Suprapubic skin (tissue), 4 donors: ENCODE data around the gene HDLBP. TPM values are rescaled to one million over a fixed set of nuclear protein-coding genes. Genes with fewer than 3 reads are reported as not detected.

ENCODE experiments used
- DNase-seq, 2 donors: peaks; one replicate each; pipeline ENCODE4 v3.0.0-alpha.2; 2019; ENCODE audit warnings: low spot score in 2 of 2
- H3K27ac ChIP-seq: fragments of 200-600 bp; sonication (generic); one replicate; pipeline ENCODE4 v1.5.1; 2019
- H3K27me3 ChIP-seq: fragments of 200-600 bp; sonication (generic); one replicate; pipeline ENCODE4 v1.5.1; 2019
- H3K36me3 ChIP-seq: fragments of 200-600 bp; sonication (generic); one replicate; pipeline ENCODE4 v1.5.1; 2019
- H3K4me1 ChIP-seq: fragments of 200-600 bp; sonication (generic); one replicate; pipeline ENCODE4 v1.5.1; 2019
- H3K4me3 ChIP-seq: fragments of 200-600 bp; sonication (generic); one replicate; pipeline ENCODE4 v1.5.1; 2019; ENCODE audit warnings: mild to moderate bottlenecking
- H3K9me3 ChIP-seq: fragments of 200-600 bp; sonication (generic); one replicate; pipeline ENCODE4 v1.5.1; 2019
- EP300 ChIP-seq: sonication (generic); formaldehyde crosslinking; IDR thresholded peaks from one replicate; pipeline ENCODE4 v1.6.1; 2017; ENCODE audit warnings: antibody characterized with exemption
- POLR2A ChIP-seq, 2 donors: fragments of 450-650 bp; IDR thresholded peaks; one replicate each; pipeline ENCODE4 v1.6.1; 2017; ENCODE audit warnings: antibody characterized with exemption in 2 of 2, mild to moderate bottlenecking in 2 of 2, moderate library complexity in 2 of 2
- POLR2AphosphoS5 ChIP-seq, 3 donors: sonication (generic); formaldehyde crosslinking; IDR thresholded peaks; one replicate each; pipeline ENCODE4 v1.6.1; 2017; ENCODE audit warnings: antibody characterized with exemption in 3 of 3
- WGBS: methylation state at CpG from one replicate; pipeline ENCODE4 v1.1.5; 2018; 5-methylcytosine and 5-hydroxymethylcytosine counted together
- total RNA-seq, 4 donors: library from RNA; depleted of rRNA; stranded (reverse); fragments of >200 nt; gene quantifications; one replicate each; pipeline ENCODE4 v1.1.0, GENCODE V29; 2016
- TF ChIP-seq, protein P1 (sequence below), 2 donors: fragments of 200-600 bp in 1 of 2; fragments of 450-650 bp in 1 of 2; sonication (generic) in 1 of 2; IDR thresholded peaks; one replicate each; pipeline ENCODE4 v1.5.1; 2016 to 2019; ENCODE audit warnings: antibody characterized with exemption in 2 of 2, mild to moderate bottlenecking in 1 of 2, moderate library complexity in 1 of 2

Gene HDLBP
- total RNA-seq, 4 donors from 2014 or later = 263 to 400 (median 287) TPM

DNA sequence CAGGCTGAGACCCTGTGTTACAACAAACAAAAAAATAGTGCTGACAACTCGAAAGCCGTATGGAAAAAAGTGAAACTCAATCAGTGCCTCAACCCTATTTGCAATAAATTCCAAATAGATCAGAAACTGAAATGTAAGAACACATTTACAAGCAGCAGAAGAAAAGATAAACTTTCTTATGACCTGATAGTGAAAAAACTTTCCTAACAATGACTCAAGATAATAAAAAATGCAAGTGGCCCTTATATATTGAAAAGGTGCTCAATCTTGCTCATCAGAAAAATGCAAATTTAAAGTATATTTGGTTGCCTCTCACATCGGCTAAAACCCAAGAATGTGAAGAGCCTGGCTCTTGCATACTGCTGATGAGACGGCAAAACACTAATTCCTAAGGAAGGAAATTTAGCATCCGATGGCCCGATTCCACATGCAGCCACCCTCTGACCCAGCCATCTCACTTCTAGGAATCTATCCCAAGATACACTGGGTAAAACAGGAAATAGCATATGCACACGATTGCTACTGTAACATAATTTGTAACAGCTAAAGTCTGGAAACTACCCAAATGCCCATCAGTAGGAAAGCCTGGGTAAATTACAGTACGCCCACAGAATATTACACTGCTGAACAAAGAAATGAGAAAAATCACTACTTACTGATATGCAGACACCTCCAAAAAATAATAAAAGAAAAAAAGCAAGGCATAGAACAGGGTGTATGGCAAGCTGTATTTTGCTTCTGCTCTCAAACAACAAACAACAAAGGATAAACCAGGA, 56.8 kb downstream of the HDLBP start:
- 66% methylated on average over 8 of the region's 8 CpGs for WGBS

DNA sequence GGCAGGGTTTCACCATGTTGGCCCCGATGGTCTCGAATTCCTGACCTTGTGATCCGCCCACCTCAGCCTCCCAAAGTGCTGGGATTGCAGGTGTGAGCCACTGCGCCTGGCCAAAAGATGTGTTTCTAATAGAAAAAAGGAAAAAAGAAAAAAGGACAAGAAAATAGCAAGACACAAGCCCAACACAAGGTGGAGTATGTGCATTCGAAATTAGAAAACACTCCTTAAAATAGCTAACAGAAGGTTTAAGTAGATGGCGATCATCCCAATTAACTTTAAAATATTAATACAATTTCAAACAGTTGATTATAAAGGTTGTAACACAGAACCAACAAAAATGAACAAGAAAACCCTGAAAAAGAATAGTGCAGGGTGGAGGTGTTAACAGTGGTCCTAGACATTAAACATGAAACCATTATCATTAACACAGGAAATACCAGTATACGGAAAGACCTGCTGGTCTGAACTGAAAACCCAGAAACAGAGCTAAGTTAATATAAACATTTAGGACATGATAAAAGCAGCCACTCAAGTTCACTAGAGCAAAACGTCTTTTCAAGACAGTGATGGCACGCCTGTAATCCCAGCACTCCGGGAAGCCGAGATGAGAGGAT, 57.9 kb downstream of the HDLBP start:
- H3K9me3 ChIP-seq = no peaks in the 10 kb centered on the region
- no peak overlapping the region for H3K4me3 ChIP-seq
- H3K4me1 ChIP-seq = no peaks in the 10 kb centered on the region
- H3K36me3 ChIP-seq = peaks cover 93% of the 10 kb centered on the region
- 88% methylated on average over 11 of the region's 11 CpGs for WGBS
- TF ChIP-seq, protein P1, sequence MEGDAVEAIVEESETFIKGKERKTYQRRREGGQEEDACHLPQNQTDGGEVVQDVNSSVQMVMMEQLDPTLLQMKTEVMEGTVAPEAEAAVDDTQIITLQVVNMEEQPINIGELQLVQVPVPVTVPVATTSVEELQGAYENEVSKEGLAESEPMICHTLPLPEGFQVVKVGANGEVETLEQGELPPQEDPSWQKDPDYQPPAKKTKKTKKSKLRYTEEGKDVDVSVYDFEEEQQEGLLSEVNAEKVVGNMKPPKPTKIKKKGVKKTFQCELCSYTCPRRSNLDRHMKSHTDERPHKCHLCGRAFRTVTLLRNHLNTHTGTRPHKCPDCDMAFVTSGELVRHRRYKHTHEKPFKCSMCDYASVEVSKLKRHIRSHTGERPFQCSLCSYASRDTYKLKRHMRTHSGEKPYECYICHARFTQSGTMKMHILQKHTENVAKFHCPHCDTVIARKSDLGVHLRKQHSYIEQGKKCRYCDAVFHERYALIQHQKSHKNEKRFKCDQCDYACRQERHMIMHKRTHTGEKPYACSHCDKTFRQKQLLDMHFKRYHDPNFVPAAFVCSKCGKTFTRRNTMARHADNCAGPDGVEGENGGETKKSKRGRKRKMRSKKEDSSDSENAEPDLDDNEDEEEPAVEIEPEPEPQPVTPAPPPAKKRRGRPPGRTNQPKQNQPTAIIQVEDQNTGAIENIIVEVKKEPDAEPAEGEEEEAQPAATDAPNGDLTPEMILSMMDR (IDR thresholded peaks at IDR 0.05) = no peak
- TF ChIP-seq POLR2AphosphoS5 (IDR thresholded peaks at IDR 0.05) (no peak), EP300 (no peak), POLR2A (IDR thresholded peaks at IDR 0.05) (no peak)
- DNase-seq = no peak
- H3K27me3 ChIP-seq = no peaks in the 10 kb centered on the region
- H3K27ac ChIP-seq = no peak overlapping the region

More for the DNA sequence above, 56.8 kb downstream of the HDLBP start:
- no peak for TF ChIP-seq EP300
- TF ChIP-seq, protein P1 (IDR thresholded peaks at IDR 0.05) = no peak
- no peak for TF ChIP-seq POLR2AphosphoS5 (IDR thresholded peaks at IDR 0.05)
- no peak for TF ChIP-seq POLR2A (IDR thresholded peaks at IDR 0.05)
- Histone ChIP-seq H3K27ac (no peak overlapping the region), H3K9me3 (no peaks in the 10 kb centered on the region), H3K36me3 (peaks cover 93% of the 10 kb centered on the region), H3K4me3 (no peak overlapping the region), H3K4me1 (no peaks in the 10 kb centered on the region), H3K27me3 (no peaks in the 10 kb centered on the region)
- no peak for DNase-seq

DNA sequence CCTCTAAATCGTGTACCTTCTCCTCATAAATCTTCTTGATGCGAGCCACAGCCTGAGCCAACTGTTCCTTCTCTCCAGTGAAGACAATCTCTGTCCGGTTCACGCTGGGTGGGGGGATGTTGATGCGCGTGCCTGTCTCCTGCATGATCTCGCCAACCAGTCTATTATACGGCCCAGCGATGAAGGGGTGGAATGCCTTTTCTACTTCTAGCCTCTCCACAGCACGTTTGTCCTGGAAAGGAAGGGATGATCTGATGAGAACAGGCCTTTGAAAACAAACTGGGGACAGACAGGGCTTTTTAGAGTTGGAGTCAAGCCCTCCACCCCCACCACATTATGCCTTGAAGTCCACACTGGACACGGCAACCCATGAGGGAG, 59.3 kb downstream of the HDLBP start:
- H3K36me3 ChIP-seq = peaks cover 93% of the 10 kb centered on the region
- H3K9me3 ChIP-seq = no peaks in the 10 kb centered on the region
- no peak for DNase-seq
- WGBS = 90% methylated on average over 11 of the region's 11 CpGs
- H3K27me3 ChIP-seq = no peaks in the 10 kb centered on the region
- TF ChIP-seq POLR2A (IDR thresholded peaks at IDR 0.05) (no peak), POLR2AphosphoS5 (IDR thresholded peaks at IDR 0.05) (no peak)
- H3K4me3 ChIP-seq = no peak overlapping the region
- no peaks in the 10 kb centered on the region for H3K4me1 ChIP-seq
- H3K27ac ChIP-seq = no peak overlapping the region

DNA sequence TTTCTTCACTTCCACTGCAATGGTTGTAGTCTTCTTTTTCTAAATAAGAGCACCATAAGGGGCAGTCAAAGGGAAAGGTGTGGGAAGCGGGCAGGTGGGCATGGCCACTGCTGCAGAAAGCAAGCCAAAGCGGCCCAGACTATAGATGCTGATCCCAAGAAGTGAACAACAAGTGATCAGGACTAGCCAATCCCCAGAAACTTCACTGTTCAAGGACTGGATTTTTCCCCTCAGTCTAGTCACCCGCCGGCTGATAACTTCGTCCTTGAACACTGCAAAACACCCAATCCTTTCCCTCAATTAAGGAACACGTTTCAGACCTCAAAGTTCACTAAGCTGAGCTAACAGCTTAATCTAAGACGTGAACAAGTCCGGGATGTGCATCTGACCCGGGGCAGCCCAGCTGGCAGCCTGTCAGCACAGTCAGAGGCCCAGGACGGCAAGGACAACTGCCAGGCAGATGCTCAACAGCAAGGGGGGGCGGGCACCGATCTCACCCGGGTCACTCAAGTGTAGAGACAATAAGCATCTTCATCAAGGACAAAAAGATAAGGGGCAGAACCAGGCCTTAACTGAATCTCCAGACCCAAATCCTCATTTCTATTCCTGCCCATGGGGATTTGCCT, 59.8 kb downstream of the HDLBP start:
- 85% methylated on average over 13 of the region's 13 CpGs for WGBS
- TF ChIP-seq EP300 (no peak), POLR2AphosphoS5 (IDR thresholded peaks at IDR 0.05) (no peak), POLR2A (IDR thresholded peaks at IDR 0.05) (no peak)
- TF ChIP-seq, protein P1 (IDR thresholded peaks at IDR 0.05) = no peak
- no peaks in the 10 kb centered on the region for H3K4me1 ChIP-seq
- no peak overlapping the region for H3K4me3 ChIP-seq
- DNase-seq = no peak
- no peaks in the 10 kb centered on the region for H3K9me3 ChIP-seq
- H3K27me3 ChIP-seq = no peaks in the 10 kb centered on the region
- peaks cover 93% of the 10 kb centered on the region for H3K36me3 ChIP-seq
- H3K27ac ChIP-seq = no peak overlapping the region

DNA sequence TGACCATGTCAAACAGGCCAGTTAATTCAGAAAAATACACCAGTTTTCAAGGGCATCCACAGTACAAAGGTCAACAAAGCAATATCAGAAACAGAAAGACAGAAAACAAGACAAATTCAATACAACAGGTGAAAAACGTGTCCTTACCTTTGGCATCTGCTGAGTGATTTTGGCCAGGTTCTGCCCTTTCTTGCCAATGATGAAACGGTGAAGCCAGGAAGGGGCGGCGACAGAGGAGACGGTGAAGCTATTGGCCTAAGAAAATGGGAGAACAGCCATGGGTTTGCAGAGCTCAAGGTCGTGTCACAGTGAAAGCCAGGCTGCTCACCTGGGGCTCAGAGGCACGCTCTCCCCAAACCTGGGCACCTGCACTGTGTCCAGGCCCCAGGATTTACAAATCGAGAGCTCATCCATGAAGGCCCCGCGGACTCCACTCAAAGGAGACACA, 60.5 kb downstream of the HDLBP start:
- H3K27ac ChIP-seq = no peak overlapping the region
- no peaks in the 10 kb centered on the region for H3K4me1 ChIP-seq
- H3K27me3 ChIP-seq = no peaks in the 10 kb centered on the region
- peaks cover 93% of the 10 kb centered on the region for H3K36me3 ChIP-seq
- H3K9me3 ChIP-seq = no peaks in the 10 kb centered on the region
- TF ChIP-seq EP300 = no peak
- TF ChIP-seq POLR2A (IDR thresholded peaks at IDR 0.05) = no peak
- no peak for TF ChIP-seq POLR2AphosphoS5 (IDR thresholded peaks at IDR 0.05)
- TF ChIP-seq, protein P1 (IDR thresholded peaks at IDR 0.05) = no peak
- no peak for DNase-seq
- 92% methylated on average over 10 of the region's 10 CpGs for WGBS
- no peak overlapping the region for H3K4me3 ChIP-seq
